ENCODE measurements around the gene KCNQ5. TPM values are rescaled to one million over a fixed set of nuclear protein-coding genes. Genes with fewer than 3 reads are reported as not detected.

The KCNQ5 gene
- total RNA-seq, 1 donor from 2014 or later = 10.1 TPM

- Mint-ChIP-seq H3K4me3 (no peak overlapping the region), H3K27me3 (no peaks in the 10 kb centered on the region), H3K9me3 (no peaks in the 10 kb centered on the region), H3K36me3 (ENCODE audit: low read depth) (no peaks in the 10 kb centered on the region), H3K27ac (no peak overlapping the region), H3K4me1 (no peaks in the 10 kb centered on the region)
- DNase-seq (no peak), ATAC-seq (ENCODE audit: low read depth) (no peak)
- TF ChIP-seq, protein P1, sequence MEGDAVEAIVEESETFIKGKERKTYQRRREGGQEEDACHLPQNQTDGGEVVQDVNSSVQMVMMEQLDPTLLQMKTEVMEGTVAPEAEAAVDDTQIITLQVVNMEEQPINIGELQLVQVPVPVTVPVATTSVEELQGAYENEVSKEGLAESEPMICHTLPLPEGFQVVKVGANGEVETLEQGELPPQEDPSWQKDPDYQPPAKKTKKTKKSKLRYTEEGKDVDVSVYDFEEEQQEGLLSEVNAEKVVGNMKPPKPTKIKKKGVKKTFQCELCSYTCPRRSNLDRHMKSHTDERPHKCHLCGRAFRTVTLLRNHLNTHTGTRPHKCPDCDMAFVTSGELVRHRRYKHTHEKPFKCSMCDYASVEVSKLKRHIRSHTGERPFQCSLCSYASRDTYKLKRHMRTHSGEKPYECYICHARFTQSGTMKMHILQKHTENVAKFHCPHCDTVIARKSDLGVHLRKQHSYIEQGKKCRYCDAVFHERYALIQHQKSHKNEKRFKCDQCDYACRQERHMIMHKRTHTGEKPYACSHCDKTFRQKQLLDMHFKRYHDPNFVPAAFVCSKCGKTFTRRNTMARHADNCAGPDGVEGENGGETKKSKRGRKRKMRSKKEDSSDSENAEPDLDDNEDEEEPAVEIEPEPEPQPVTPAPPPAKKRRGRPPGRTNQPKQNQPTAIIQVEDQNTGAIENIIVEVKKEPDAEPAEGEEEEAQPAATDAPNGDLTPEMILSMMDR (IDR thresholded peaks at IDR 0.05) = no peak
- CTCF ChIA-PET = no interaction called here
- POLR2A ChIA-PET = no interaction called here
- intact Hi-C loops (cut with micrococcal nuclease) = no loop called here
Observed at GRCh38 chr6:72781624-72782023, 159.8 kb downstream of the KCNQ5 start.

GRCh38 chr6:72783035-72783434, 161.2 kb downstream of the KCNQ5 start:
- intact Hi-C loops (cut with micrococcal nuclease) = no loop called here
- Mint-ChIP-seq H3K27ac (no peak overlapping the region), H3K27me3 (no peaks in the 10 kb centered on the region), H3K4me3 (no peak overlapping the region), H3K4me1 (no peaks in the 10 kb centered on the region), H3K36me3 (ENCODE audit: low read depth) (no peaks in the 10 kb centered on the region), H3K9me3 (no peaks in the 10 kb centered on the region)
- ChIA-PET POLR2A (no interaction called here), CTCF (no interaction called here)
- TF ChIP-seq, protein P1 (IDR thresholded peaks at IDR 0.05) = no peak
- no peak for DNase-seq
- no peak for ATAC-seq (ENCODE audit: low read depth)

DNA sequence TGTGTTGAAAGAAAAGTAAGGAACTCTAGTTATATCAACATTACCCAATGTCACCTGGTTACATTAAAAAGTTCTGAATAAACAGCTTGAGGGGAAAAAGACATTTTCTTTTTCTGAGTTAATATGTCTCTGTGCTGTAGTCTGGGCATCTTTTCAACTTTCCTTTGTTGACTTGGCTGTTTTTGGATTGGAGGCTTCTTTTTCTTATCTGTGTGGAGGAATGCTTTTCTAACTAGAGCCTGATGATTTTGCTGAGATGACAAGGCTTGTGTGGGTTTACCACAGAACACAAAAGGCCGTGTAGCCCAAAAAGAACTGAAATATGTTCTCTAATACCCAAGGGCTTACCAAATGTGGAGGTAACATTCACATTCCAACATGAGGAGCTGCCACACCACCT, 161.8 kb downstream of the KCNQ5 start:
- Mint-ChIP-seq H3K9me3 (no peaks in the 10 kb centered on the region), H3K4me3 (no peak overlapping the region), H3K27ac (no peak overlapping the region), H3K36me3 (ENCODE audit: low read depth) (no peaks in the 10 kb centered on the region), H3K4me1 (no peaks in the 10 kb centered on the region), H3K27me3 (no peaks in the 10 kb centered on the region)
- ATAC-seq (ENCODE audit: low read depth) (no peak), DNase-seq (no peak)
- intact Hi-C loops (cut with micrococcal nuclease) = no loop called here
- TF ChIP-seq, protein P1 (IDR thresholded peaks at IDR 0.05) = no peak
- POLR2A ChIA-PET = no interaction called here
- CTCF ChIA-PET = no interaction called here

DNA sequence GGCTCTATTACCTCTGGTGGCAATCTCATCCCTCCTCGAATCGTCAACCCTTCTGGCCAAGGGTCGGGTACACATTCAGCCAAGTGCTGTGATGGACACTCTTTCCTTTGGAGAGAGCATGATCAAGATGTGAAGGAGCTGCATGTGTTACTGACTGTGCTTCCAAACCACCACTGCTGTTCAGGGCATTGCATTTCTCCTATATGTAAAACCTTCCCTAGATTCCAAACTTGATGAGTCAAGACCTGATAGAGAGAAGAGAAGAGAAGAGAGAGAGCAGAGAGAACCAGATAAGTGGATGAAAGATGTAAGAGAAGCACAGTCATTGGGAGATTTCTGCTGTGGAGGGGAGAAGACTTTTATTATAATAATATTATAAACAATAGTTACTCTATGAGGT, 162.2 kb downstream of the KCNQ5 start:
- intact Hi-C loops (cut with micrococcal nuclease) = no loop called here
- ATAC-seq (ENCODE audit: low read depth) (no peak), DNase-seq (no peak)
- no peaks in the 10 kb centered on the region for H3K27me3 Mint-ChIP-seq
- H3K4me1 Mint-ChIP-seq = no peaks in the 10 kb centered on the region
- ChIA-PET POLR2A (no interaction called here), CTCF (no interaction called here)
- H3K27ac Mint-ChIP-seq = no peak overlapping the region
- H3K9me3 Mint-ChIP-seq = no peaks in the 10 kb centered on the region
- no peak overlapping the region for H3K4me3 Mint-ChIP-seq
- H3K36me3 Mint-ChIP-seq (ENCODE audit: low read depth) = no peaks in the 10 kb centered on the region
- TF ChIP-seq, protein P1 (IDR thresholded peaks at IDR 0.05) = no peak

DNA sequence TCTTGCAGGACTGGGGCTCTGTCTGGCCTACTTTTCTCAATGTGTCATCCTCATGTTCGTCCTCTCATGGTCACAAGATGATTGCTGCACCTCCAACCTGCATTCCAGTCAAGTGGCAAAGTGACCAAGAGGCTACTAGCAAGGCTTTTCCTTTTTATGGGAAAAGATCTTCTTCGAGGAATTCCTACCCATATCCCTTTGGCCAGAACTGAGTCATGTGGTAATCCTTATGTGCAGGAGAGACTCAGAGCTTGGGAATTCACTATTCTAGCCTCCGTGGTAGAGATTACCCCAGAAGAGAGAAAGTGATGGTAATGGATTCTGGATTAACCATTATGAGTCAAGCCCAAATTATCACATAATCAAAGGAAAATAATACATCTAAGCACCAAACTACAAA, 162.7 kb downstream of the KCNQ5 start:
- ChIA-PET CTCF (no interaction called here), POLR2A (no interaction called here)
- H3K9me3 Mint-ChIP-seq = no peaks in the 10 kb centered on the region
- no peak overlapping the region for H3K27ac Mint-ChIP-seq
- H3K4me1 Mint-ChIP-seq = no peaks in the 10 kb centered on the region
- H3K27me3 Mint-ChIP-seq = no peaks in the 10 kb centered on the region
- no peak overlapping the region for H3K4me3 Mint-ChIP-seq
- DNase-seq (no peak), ATAC-seq (ENCODE audit: low read depth) (no peak)
- no peaks in the 10 kb centered on the region for H3K36me3 Mint-ChIP-seq (ENCODE audit: low read depth)
- TF ChIP-seq, protein P1 (IDR thresholded peaks at IDR 0.05) = no peak
- intact Hi-C loops (cut with micrococcal nuclease) = no loop called here

Data from activated B cell treated with CpG ODN at 0.5 μM for 24 hours (primary cell).